ENCODE measurements around the gene ACP5.

Gene ACP5

GRCh38 chr19:11530432-11530831 is 47.0 kb downstream of the ACP5 start:
- no peaks in the 10 kb centered on the region for H3K27me3 ChIP-seq (ENCODE audit: insufficient read depth, poor library complexity, severe bottlenecking)
- H3K27ac ChIP-seq (replicated peaks), result no peak overlapping the region
- TF ChIP-seq CTCF (IDR thresholded peaks at IDR 0.05; ENCODE audit: insufficient read depth, low read length), result no peak
- TF ChIP-seq POLR2AphosphoS5 (IDR thresholded peaks at IDR 0.05; ENCODE audit: low read depth), result no peak
- TF ChIP-seq SPI1 (IDR thresholded peaks at IDR 0.05; ENCODE audit: borderline replicate concordance, low read depth), result no peak
- no peak for TF ChIP-seq REST (IDR thresholded peaks at IDR 0.05; ENCODE audit: insufficient replicate concordance, low read depth)
- no peak for TF ChIP-seq GABPA (IDR thresholded peaks at IDR 0.05; ENCODE audit: low read depth)
- peak; percentile 61 to 73 for DNase-seq (ENCODE audit: low read depth in 1 of 2, low spot score in 1 of 2)
- no peak overlapping the region for H3K4me3 ChIP-seq (replicated peaks; ENCODE audit: insufficient read depth, low read length)

GRCh38 chr19:11528551-11529341 is 48.7 kb downstream of the ACP5 start, which contains the start of gene ECSIT:
Gene ECSIT, minus strand, starts transcription at chr19:11529134. Its CDS starts 9,964 bp downstream, at chr19:11519170.
- TF ChIP-seq REST (IDR thresholded peaks at IDR 0.05; ENCODE audit: insufficient replicate concordance, low read depth), result peak; percentile 98
- no peak for TF ChIP-seq SPI1 (IDR thresholded peaks at IDR 0.05; ENCODE audit: borderline replicate concordance, low read depth)
- TF ChIP-seq POLR2AphosphoS5 (IDR thresholded peaks at IDR 0.05; ENCODE audit: low read depth), result peak; percentile 51; the same call in 1 of the 2 replicates
- peak; percentile 84 for TF ChIP-seq GABPA (IDR thresholded peaks at IDR 0.05; ENCODE audit: low read depth)
- no peak for TF ChIP-seq CTCF (IDR thresholded peaks at IDR 0.05; ENCODE audit: insufficient read depth, low read length)
- Histone ChIP-seq H3K27ac (replicated peaks) (peak within 1 kb of the TSS; percentile 84), H3K4me3 (replicated peaks; ENCODE audit: insufficient read depth, low read length) (peak within 1 kb of the TSS; percentile 90), H3K27me3 (ENCODE audit: insufficient read depth, poor library complexity, severe bottlenecking) (no peaks in the 10 kb centered on the region)
- peak; percentile 96 to 98 for DNase-seq (ENCODE audit: low read depth in 1 of 2, low spot score in 1 of 2)

Data from HL-60 (cell line).